ENCODE measurements around the gene ATP1B4. TPM values are rescaled to one million over a fixed set of nuclear protein-coding genes. Genes with fewer than 3 reads are reported as not detected.

The ATP1B4 gene
- total RNA-seq, 1 donor from 2014 or later, result not detected

- Histone ChIP-seq H3K9me3 (no peaks in the 10 kb centered on the region), H3K27me3 (ENCODE audit: low read depth) (no peaks in the 10 kb centered on the region), H3K4me3 (no peak overlapping the region), H3K4me1 (no peaks in the 10 kb centered on the region), H3K36me3 (no peaks in the 10 kb centered on the region), H3K27ac (no peak overlapping the region)
- DNase-seq, result no peak
- no peak for TF ChIP-seq CTCF (IDR thresholded peaks at IDR 0.05)
- intact Hi-C loops (cut with DNase I), result no loop called here
- no peak for ATAC-seq
Measured at GRCh38 chrX:120429776-120430540, 68.1 kb downstream of the ATP1B4 start.

Other genes with a start within 250 kb of the ATP1B4 start
- gene RHOXF1, start 246.2 kb upstream of the ATP1B4 start, total RNA-seq, result not detected
- not detected for gene RHOXF2, start 203.5 kb upstream of the ATP1B4 start, total RNA-seq
- gene ZBTB33, start 111.3 kb upstream of the ATP1B4 start, total RNA-seq, result 21.4 TPM
- 2.7 TPM for gene TMEM255A, start 50.6 kb upstream of the ATP1B4 start, total RNA-seq
- gene LAMP2, start 107.2 kb downstream of the ATP1B4 start, total RNA-seq, result 156 TPM
- 37.3 TPM for gene CUL4B, start 198.9 kb downstream of the ATP1B4 start, total RNA-seq
- gene MCTS1, start 242.0 kb downstream of the ATP1B4 start, total RNA-seq, result 30.0 TPM